ENCODE measurements around the gene APOOL. TPM values are rescaled to one million over a fixed set of nuclear protein-coding genes. Genes with fewer than 3 reads are reported as not detected.
A peak's percentile ranks its signal among the peaks of the same experiment; 100 is the strongest.

APOOL gene
- total and polyA plus RNA-seq, 2 donors (not counting 3 experiments of a cell fraction or from before 2014, with no cell fraction given) = 3.4 to 17.4 TPM

DNA sequence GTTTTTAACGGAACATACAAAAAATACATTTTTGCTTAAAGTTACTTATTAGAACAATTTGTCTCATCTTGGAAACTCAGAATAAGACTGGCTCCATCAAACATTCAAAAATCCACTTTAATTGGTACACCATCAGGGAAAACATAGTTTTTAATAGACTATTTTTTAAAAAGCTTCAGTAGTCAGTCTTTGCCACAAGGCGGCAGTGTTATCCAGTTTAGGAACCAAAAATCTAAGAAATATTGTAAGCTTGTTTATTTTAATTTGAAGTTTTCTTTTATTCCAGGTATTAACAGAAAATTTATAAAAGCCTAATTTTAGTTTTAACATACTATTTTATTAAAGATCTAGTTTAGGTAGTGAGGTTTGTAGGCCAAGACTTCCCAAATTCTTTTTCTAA is 107.7 kb downstream of the APOOL start:
- H4K20me1 ChIP-seq (replicated peaks; ENCODE audit: control insufficient read depth, extremely low read depth, insufficient read depth, low read length) = no peaks in the 10 kb centered on the region
- H3K9me1 ChIP-seq (replicated peaks; ENCODE audit: control insufficient read depth, extremely low read depth, insufficient read depth, low read length) = no peaks in the 10 kb centered on the region
- TF ChIP-seq, protein P1, sequence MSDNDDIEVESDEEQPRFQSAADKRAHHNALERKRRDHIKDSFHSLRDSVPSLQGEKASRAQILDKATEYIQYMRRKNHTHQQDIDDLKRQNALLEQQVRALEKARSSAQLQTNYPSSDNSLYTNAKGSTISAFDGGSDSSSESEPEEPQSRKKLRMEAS (IDR thresholded peaks at IDR 0.05; ENCODE audit: insufficient read depth, insufficient read length) = no peak
- TF ChIP-seq CTCF (IDR thresholded peaks at IDR 0.05; ENCODE audit: extremely low read depth in 1 of 2, insufficient read depth in 1 of 2, low read depth in 1 of 2, low read length in 2 of 2) = peak; percentile 22 to 30
- BruUV-seq (replicated peaks) = no TSS peak
- no peaks in the 10 kb centered on the region for H3K9me3 ChIP-seq (replicated peaks; ENCODE audit: control insufficient read depth, insufficient read depth, low read length)
- no peak overlapping the region for H3K9ac ChIP-seq (replicated peaks; ENCODE audit: extremely low read depth, insufficient read depth, low read length)
- ChIA-PET CTCF (interaction anchor here (0.7 to 3.1 kb wide), 10 partner anchors 10 to 434 kb away, joined by 3 to 40 read pairs (median 6); partner anchors contain the start of genes SATL1 and ZNF711), POLR2A (no interaction called here)
- intact Hi-C loops (cut with micrococcal nuclease) (loop anchor here (1.0 kb wide), 1 partner anchor 433 kb away; no protein-coding TSS in a partner anchor), dilution Hi-C loops (cut with MboI; ENCODE audit: extremely low pct_ligation_motif_present, low sequenced_read_pairs) (no loop called here)
- H3K27ac ChIP-seq (ENCODE audit: insufficient read depth, low read depth, low read length) = no peak overlapping the region
- no peaks in the 10 kb centered on the region for H3K27me3 ChIP-seq (ENCODE audit: control insufficient read depth in 2 of 2, insufficient read depth in 2 of 2, low read length in 2 of 2)
- H3K4me3 ChIP-seq (replicated peaks in 1 of 3; ENCODE audit: insufficient read depth in 1 of 3, low read depth in 1 of 3, low read length in 3 of 3) = no peak overlapping the region
- H3K36me3 ChIP-seq (ENCODE audit: control insufficient read depth in 2 of 2, extremely low read depth in 1 of 2, insufficient read depth in 2 of 2, low read length in 2 of 2) = no peaks in the 10 kb centered on the region
- DNase-seq (ENCODE audit: low read depth, low spot score) (peak; percentile 4), FAIRE-seq (peak; percentile 82)
- H3K79me2 ChIP-seq (ENCODE audit: control insufficient read depth, insufficient read depth, low read length) = no peaks in the 10 kb centered on the region
- no peak overlapping the region for H3K4me2 ChIP-seq (ENCODE audit: insufficient read depth, low read length)
- no peaks in the 10 kb centered on the region for H3K4me1 ChIP-seq (ENCODE audit: control insufficient read depth, extremely low read depth, insufficient read depth, low read length)
- H2AFZ ChIP-seq (ENCODE audit: low read depth, low read length) = no peak overlapping the region

- CTCF ChIA-PET = interaction anchor here (0.7 to 2.3 kb wide), 2 partner anchors 430 to 433 kb away, joined by 3 to 14 read pairs; no protein-coding TSS in a partner anchor
- no peak overlapping the region for H3K4me2 ChIP-seq (ENCODE audit: insufficient read depth, low read length)
These were observed 108.6 kb downstream of the APOOL start for GRCh38 chrX:85112293-85112692.

More at GRCh38 chrX:85112293-85112692, 108.6 kb downstream of the APOOL start:
- Histone ChIP-seq H3K27ac (ENCODE audit: insufficient read depth, low read depth, low read length) (no peak overlapping the region), H4K20me1 (replicated peaks; ENCODE audit: control insufficient read depth, extremely low read depth, insufficient read depth, low read length) (no peaks in the 10 kb centered on the region), H3K79me2 (ENCODE audit: control insufficient read depth, insufficient read depth, low read length) (no peaks in the 10 kb centered on the region), H3K36me3 (ENCODE audit: control insufficient read depth in 2 of 2, extremely low read depth in 1 of 2, insufficient read depth in 2 of 2, low read length in 2 of 2) (no peaks in the 10 kb centered on the region), H3K4me3 (replicated peaks in 1 of 3; ENCODE audit: insufficient read depth in 1 of 3, low read depth in 1 of 3, low read length in 3 of 3) (no peak overlapping the region), H3K27me3 (ENCODE audit: control insufficient read depth in 2 of 2, insufficient read depth in 2 of 2, low read length in 2 of 2) (no peaks in the 10 kb centered on the region), H2AFZ (ENCODE audit: low read depth, low read length) (no peak overlapping the region), H3K4me1 (ENCODE audit: control insufficient read depth, extremely low read depth, insufficient read depth, low read length) (no peaks in the 10 kb centered on the region), H3K9me1 (replicated peaks; ENCODE audit: control insufficient read depth, extremely low read depth, insufficient read depth, low read length) (no peaks in the 10 kb centered on the region), H3K9me3 (replicated peaks; ENCODE audit: control insufficient read depth, insufficient read depth, low read length) (no peaks in the 10 kb centered on the region), H3K9ac (replicated peaks; ENCODE audit: extremely low read depth, insufficient read depth, low read length) (no peak overlapping the region)
- intact Hi-C loops (cut with micrococcal nuclease) = no loop called here
- FAIRE-seq (no peak), DNase-seq (ENCODE audit: low read depth, low spot score) (no peak)
- BruUV-seq (replicated peaks) = no TSS peak
- POLR2A ChIA-PET = no interaction called here
- dilution Hi-C loops (cut with MboI; ENCODE audit: extremely low pct_ligation_motif_present, low sequenced_read_pairs) = no loop called here
- TF ChIP-seq FOS (IDR thresholded peaks at IDR 0.05; ENCODE audit: borderline replicate concordance, insufficient read depth, low read length) (no peak), JUN (IDR thresholded peaks at IDR 0.05; ENCODE audit: borderline replicate concordance, insufficient read depth, insufficient read length, low read depth) (no peak), GATA2 (IDR thresholded peaks at IDR 0.05; ENCODE audit: insufficient read depth, insufficient read length, low read depth, low read length) (no peak), POLR2A (IDR thresholded peaks at IDR 0.05; ENCODE audit: low read depth, low read length) (no peak), EZH2 (IDR thresholded peaks at IDR 0.05; ENCODE audit: borderline replicate concordance, low read depth, low read length, severe bottlenecking) (no peak), POLR2AphosphoS5 (IDR thresholded peaks at IDR 0.05; ENCODE audit: insufficient read depth, low read depth, low read length) (no peak), MYC (IDR thresholded peaks at IDR 0.05; ENCODE audit: low read depth, low read length) (no peak), CTCF (IDR thresholded peaks at IDR 0.05; ENCODE audit: extremely low read depth in 1 of 2, insufficient read depth in 1 of 2, low read depth in 1 of 2, low read length in 2 of 2) (no peak)
- TF ChIP-seq, protein P1 (IDR thresholded peaks at IDR 0.05; ENCODE audit: insufficient read depth, insufficient read length) = no peak

Data from endothelial cell of umbilical vein (primary cell).